PC-9 (cell line): ENCODE data around the gene RIC3.

Source experiments
- CTCF ChIP-seq: fragments of 200-600 bp; sonication (generic); conservative IDR thresholded peaks from 2 replicates; pipeline ENCODE4 v1.6.1; 2017; ENCODE audit warnings: mixed run types, antibody characterized with exemption, mild to moderate bottlenecking, moderate library complexity
- EZH2 ChIP-seq: fragments of 200-600 bp; sonication (generic); IDR thresholded peaks from 2 replicates; pipeline ENCODE4 v1.8.0; 2017; ENCODE audit warnings: antibody characterized with exemption, low read depth

GRCh38 chr11:8196749-8197148, 27.9 kb upstream of the RIC3 start:
- TF ChIP-seq CTCF (no peak), EZH2 (no peak)
